Fibroblast of pulmonary artery (primary cell): ENCODE measurements around the gene ALKBH2.

Experiments
- DNase-seq: peaks from one replicate; pipeline ENCODE4 v3.0.0-alpha.2; 2010; ENCODE audit warnings: low read depth
- H3K4me3 ChIP-seq: replicated peaks from 2 replicates; pipeline ENCODE4 v1.5.1; 2011; ENCODE audit warnings: low read depth, mild to moderate bottlenecking, control low read depth, low read length, moderate library complexity
- TF ChIP-seq, protein P1 (sequence below): IDR thresholded peaks from 2 replicates; pipeline ENCODE4 v1.5.1; 2011; ENCODE audit warnings: mild to moderate bottlenecking, control low read depth, low read length, inconsistent platforms; ENCODE audit errors: missing control alignments

Gene ALKBH2

GRCh38 chr12:109102491-109102890, 9.2 kb upstream of the ALKBH2 start:
- no peak overlapping the region for H3K4me3 ChIP-seq
- TF ChIP-seq, protein P1, sequence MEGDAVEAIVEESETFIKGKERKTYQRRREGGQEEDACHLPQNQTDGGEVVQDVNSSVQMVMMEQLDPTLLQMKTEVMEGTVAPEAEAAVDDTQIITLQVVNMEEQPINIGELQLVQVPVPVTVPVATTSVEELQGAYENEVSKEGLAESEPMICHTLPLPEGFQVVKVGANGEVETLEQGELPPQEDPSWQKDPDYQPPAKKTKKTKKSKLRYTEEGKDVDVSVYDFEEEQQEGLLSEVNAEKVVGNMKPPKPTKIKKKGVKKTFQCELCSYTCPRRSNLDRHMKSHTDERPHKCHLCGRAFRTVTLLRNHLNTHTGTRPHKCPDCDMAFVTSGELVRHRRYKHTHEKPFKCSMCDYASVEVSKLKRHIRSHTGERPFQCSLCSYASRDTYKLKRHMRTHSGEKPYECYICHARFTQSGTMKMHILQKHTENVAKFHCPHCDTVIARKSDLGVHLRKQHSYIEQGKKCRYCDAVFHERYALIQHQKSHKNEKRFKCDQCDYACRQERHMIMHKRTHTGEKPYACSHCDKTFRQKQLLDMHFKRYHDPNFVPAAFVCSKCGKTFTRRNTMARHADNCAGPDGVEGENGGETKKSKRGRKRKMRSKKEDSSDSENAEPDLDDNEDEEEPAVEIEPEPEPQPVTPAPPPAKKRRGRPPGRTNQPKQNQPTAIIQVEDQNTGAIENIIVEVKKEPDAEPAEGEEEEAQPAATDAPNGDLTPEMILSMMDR: no peak
- no peak for DNase-seq

DNA sequence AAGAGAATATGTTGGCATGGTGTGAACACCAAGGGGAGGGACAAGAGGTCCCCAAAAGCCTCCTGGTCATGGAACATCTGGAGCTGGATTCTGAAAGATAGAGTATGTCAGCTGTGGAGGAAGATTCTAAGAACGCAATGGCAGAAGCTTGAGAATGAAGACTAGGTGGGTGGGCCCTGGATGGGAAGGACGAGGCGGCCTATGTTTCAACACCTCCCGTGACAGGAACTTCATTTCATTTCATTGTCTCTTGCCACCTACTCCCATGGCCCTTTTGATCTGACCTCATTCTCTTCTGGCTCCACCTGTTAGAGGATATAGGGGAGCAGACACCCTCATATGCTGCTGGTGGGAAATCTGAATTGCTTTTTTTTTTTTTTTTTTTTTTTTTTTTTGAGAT, 7.5 kb upstream of the ALKBH2 start:
- DNase-seq: no peak
- no peak overlapping the region for H3K4me3 ChIP-seq
- TF ChIP-seq, protein P1: no peak

- no peak for DNase-seq
- peak overlapping the region; percentile 80 for H3K4me3 ChIP-seq
Measured at GRCh38 chr12:109099431-109100020, 6.3 kb upstream of the ALKBH2 start.

GRCh38 chr12:109098651-109099050, 5.4 kb upstream of the ALKBH2 start:
- peak; percentile 17 for DNase-seq
- peak overlapping the region; percentile 80 for H3K4me3 ChIP-seq
- TF ChIP-seq, protein P1: no peak

More at GRCh38 chr12:109099431-109100020, 6.3 kb upstream of the ALKBH2 start:
- TF ChIP-seq, protein P1: no peak

- TF ChIP-seq, protein P1: no peak
- DNase-seq: peak; percentile 76
- peak overlapping the region; percentile 80 for H3K4me3 ChIP-seq
Measured at GRCh38 chr12:109098183-109098604, 4.9 kb upstream of the ALKBH2 start.

- TF ChIP-seq, protein P1: no peak
- peak within 1 kb of the TSS; percentile 80 for H3K4me3 ChIP-seq
Measured at GRCh38 chr12:109097435-109098182, 4.3 kb upstream of the ALKBH2 start, which contains the start of gene UNG. Gene UNG (plus strand): TSS chr12:109097597. CDS start chr12:109097680, 83 bp downstream.

More at GRCh38 chr12:109097435-109098182, 4.3 kb upstream of the ALKBH2 start, which contains the start of gene UNG:
- peak; percentile 95 for DNase-seq
